ENCODE results near the gene AKAP13. TPM values are rescaled to one million over a fixed set of nuclear protein-coding genes. Genes with fewer than 3 reads are reported as not detected.
"Not testable (repeated sequence)": the region's sequence is repeated elsewhere in the genome, so short reads cannot be mapped to it uniquely, and the experiment has no call there.

Gene AKAP13
- polyA plus RNA-seq, 3 donors = 47.9 to 99.7 (median 92.6) TPM

DNA sequence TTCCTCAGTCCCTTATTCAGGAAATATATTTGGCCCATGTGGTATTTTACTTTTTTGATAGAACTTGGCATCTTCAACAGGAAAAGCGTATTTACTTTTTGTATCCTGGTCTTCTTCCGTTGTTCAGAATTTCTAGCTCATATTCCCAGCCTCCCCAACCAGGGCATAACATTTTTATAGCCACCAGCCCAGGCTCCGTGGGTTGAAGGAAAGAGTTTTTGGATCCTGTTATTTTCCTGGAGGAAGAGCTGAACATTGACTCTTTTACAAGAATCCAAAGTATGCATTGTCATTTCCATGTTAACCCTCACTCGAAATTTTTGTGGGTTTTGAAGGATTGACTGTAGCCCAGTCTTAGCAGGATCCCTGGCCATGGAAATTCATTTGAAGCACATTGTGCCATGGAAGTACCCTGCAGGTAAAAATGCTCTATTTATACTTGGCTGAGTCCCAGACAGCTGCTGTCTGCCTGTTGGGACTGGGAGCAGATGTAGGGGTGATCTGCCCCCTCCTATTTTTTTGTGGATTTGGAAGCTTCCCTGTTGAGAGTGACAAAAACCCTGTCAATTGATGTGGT lies 98.8 kb downstream of the AKAP13 start:
- no peak overlapping the region for H3K27ac ChIP-seq (ENCODE audit: low read depth in 1 of 2, low read length in 2 of 2)
- WGBS (ENCODE audit: insufficient coverage) = 0% methylated on average over 1 of the region's 4 CpGs
- no peak overlapping the region for H3K4me3 ChIP-seq (replicated peaks in 1 of 3; ENCODE audit: low read depth in 2 of 3, low read length in 3 of 3)
- intact Hi-C loops (cut with micrococcal nuclease) = loop anchor here in 1 of 2 donors (10.0 kb wide), 1 partner anchor 54 kb away; no protein-coding TSS in a partner anchor
- no peak overlapping the region for H2AFZ ChIP-seq (ENCODE audit: insufficient read depth, low read depth, low read length, poor library complexity, severe bottlenecking)
- peaks cover 8% of the 10 kb centered on the region for H4K20me1 ChIP-seq (ENCODE audit: insufficient read depth, low read length)
- H3K4me1 ChIP-seq (ENCODE audit: control insufficient read depth in 1 of 2, insufficient read depth in 2 of 2, low read length in 2 of 2) = peaks cover 20 to 26% of the 10 kb centered on the region in 2 donors
- H3K79me2 ChIP-seq (ENCODE audit: insufficient read depth, low read length) = peaks cover 15% of the 10 kb centered on the region
- H3K9me3 ChIP-seq (replicated peaks in 1 of 2; ENCODE audit: control insufficient read depth in 1 of 2, insufficient read depth in 1 of 2, low read length in 2 of 2) = no peaks in the 10 kb centered on the region
- Mint-ChIP-seq H3K36me3 (peaks cover 0 to 2% of the 10 kb centered on the region in 2 donors), H3K4me1 (peaks cover 48% of the 10 kb centered on the region), H3K27me3 (ENCODE audit: low read depth in 3 of 3) (peaks cover 0 to 4% (median 0%) of the 10 kb centered on the region in 3 donors), H3K27ac (no peak overlapping the region), H3K4me3 (no peak overlapping the region), H3K9me3 (no peaks in the 10 kb centered on the region)
- no peaks in the 10 kb centered on the region for H3K27me3 ChIP-seq (ENCODE audit: control insufficient read depth in 2 of 2, insufficient read depth in 2 of 2, low read length in 2 of 2)
- no peak overlapping the region for H3K9ac ChIP-seq (ENCODE audit: insufficient read depth, low read length, poor library complexity, severe bottlenecking)
- no peak for DNase-seq
- TF ChIP-seq, protein P1, sequence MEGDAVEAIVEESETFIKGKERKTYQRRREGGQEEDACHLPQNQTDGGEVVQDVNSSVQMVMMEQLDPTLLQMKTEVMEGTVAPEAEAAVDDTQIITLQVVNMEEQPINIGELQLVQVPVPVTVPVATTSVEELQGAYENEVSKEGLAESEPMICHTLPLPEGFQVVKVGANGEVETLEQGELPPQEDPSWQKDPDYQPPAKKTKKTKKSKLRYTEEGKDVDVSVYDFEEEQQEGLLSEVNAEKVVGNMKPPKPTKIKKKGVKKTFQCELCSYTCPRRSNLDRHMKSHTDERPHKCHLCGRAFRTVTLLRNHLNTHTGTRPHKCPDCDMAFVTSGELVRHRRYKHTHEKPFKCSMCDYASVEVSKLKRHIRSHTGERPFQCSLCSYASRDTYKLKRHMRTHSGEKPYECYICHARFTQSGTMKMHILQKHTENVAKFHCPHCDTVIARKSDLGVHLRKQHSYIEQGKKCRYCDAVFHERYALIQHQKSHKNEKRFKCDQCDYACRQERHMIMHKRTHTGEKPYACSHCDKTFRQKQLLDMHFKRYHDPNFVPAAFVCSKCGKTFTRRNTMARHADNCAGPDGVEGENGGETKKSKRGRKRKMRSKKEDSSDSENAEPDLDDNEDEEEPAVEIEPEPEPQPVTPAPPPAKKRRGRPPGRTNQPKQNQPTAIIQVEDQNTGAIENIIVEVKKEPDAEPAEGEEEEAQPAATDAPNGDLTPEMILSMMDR (IDR thresholded peaks at IDR 0.05) = no peak
- H3K36me3 ChIP-seq (replicated peaks in 1 of 2; ENCODE audit: control insufficient read depth in 1 of 2, insufficient read depth in 2 of 2, low read length in 2 of 2) = no peaks in the 10 kb centered on the region
- no peak overlapping the region for H3K4me2 ChIP-seq (replicated peaks; ENCODE audit: extremely low read depth, low read length, poor library complexity, severe bottlenecking)

- DNase-seq = no peak
- no peak overlapping the region for H3K4me3 ChIP-seq (replicated peaks in 1 of 3; ENCODE audit: low read depth in 2 of 3, low read length in 3 of 3)
- peaks cover 8% of the 10 kb centered on the region for H4K20me1 ChIP-seq (ENCODE audit: insufficient read depth, low read length)
- H3K79me2 ChIP-seq (ENCODE audit: insufficient read depth, low read length) = peaks cover 16% of the 10 kb centered on the region
- H2AFZ ChIP-seq (ENCODE audit: insufficient read depth, low read depth, low read length, poor library complexity, severe bottlenecking) = no peak overlapping the region
- H3K27me3 ChIP-seq (ENCODE audit: control insufficient read depth in 2 of 2, insufficient read depth in 2 of 2, low read length in 2 of 2) = no peaks in the 10 kb centered on the region
- no peak overlapping the region for H3K27ac ChIP-seq (ENCODE audit: low read depth in 1 of 2, low read length in 2 of 2)
- no peak overlapping the region for H3K9ac ChIP-seq (ENCODE audit: insufficient read depth, low read length, poor library complexity, severe bottlenecking)
- peaks cover 0 to 5% (median 0%) of the 10 kb centered on the region in 3 donors for H3K27me3 Mint-ChIP-seq (ENCODE audit: low read depth in 3 of 3)
- no peak overlapping the region for H3K4me3 Mint-ChIP-seq
- H3K4me1 ChIP-seq (ENCODE audit: control insufficient read depth in 1 of 2, insufficient read depth in 2 of 2, low read length in 2 of 2) = peaks cover 9 to 15% of the 10 kb centered on the region in 2 donors
- H3K36me3 ChIP-seq (replicated peaks in 1 of 2; ENCODE audit: control insufficient read depth in 1 of 2, insufficient read depth in 2 of 2, low read length in 2 of 2) = no peaks in the 10 kb centered on the region
- peaks cover 0 to 2% of the 10 kb centered on the region in 2 donors for H3K36me3 Mint-ChIP-seq
- no peak overlapping the region for H3K4me2 ChIP-seq (replicated peaks; ENCODE audit: extremely low read depth, low read length, poor library complexity, severe bottlenecking)
- intact Hi-C loops (cut with micrococcal nuclease) = loop anchor here in 1 of 2 donors (10.0 kb wide), 2 partner anchors 104 to 144 kb away; no protein-coding TSS in a partner anchor
- H3K9me3 ChIP-seq (replicated peaks in 1 of 2; ENCODE audit: control insufficient read depth in 1 of 2, insufficient read depth in 1 of 2, low read length in 2 of 2) = no peaks in the 10 kb centered on the region
- no CpG with 5 or more reads among the region's 6 CpGs for WGBS (ENCODE audit: insufficient coverage)
- TF ChIP-seq, protein P1 (IDR thresholded peaks at IDR 0.05) = no peak
- H3K4me1 Mint-ChIP-seq = peaks cover 38% of the 10 kb centered on the region
- H3K9me3 Mint-ChIP-seq = no peaks in the 10 kb centered on the region
- peak overlapping the region in 1 of 7 donors; percentile 33 for H3K27ac Mint-ChIP-seq
Observed at GRCh38 chr15:85480923-85481322, 100.5 kb downstream of the AKAP13 start.

DNA sequence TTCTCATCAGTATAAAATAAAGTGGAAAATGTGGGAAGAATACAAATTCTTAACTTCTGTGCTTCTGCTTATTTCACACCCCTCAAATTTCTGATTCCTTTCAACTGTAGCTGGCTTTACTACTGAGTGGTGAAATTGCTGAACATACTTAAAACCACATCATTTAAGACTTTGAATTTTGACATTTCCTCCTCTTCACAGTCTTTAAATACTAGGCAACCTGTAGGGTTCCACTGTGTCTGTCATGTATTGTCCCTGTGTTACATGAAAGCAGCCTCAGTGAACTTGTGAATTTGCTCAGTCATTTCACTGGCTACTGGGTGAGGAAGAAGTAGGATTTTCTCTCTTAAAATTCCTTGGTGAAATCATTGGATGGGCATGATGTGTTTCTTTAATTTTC lies 101.1 kb downstream of the AKAP13 start:
- not testable (repeated sequence) for H3K9me3 ChIP-seq (replicated peaks in 1 of 2; ENCODE audit: control insufficient read depth in 1 of 2, insufficient read depth in 1 of 2, low read length in 2 of 2); H3K9ac ChIP-seq (ENCODE audit: insufficient read depth, low read length, poor library complexity, severe bottlenecking); H3K9me3 Mint-ChIP-seq; H3K27me3 Mint-ChIP-seq (ENCODE audit: low read depth in 3 of 3); H3K4me3 ChIP-seq (replicated peaks in 1 of 3; ENCODE audit: low read depth in 2 of 3, low read length in 3 of 3); H3K4me2 ChIP-seq (replicated peaks; ENCODE audit: extremely low read depth, low read length, poor library complexity, severe bottlenecking); H4K20me1 ChIP-seq (ENCODE audit: insufficient read depth, low read length); H2AFZ ChIP-seq (ENCODE audit: insufficient read depth, low read depth, low read length, poor library complexity, severe bottlenecking); DNase-seq; H3K27ac ChIP-seq (ENCODE audit: low read depth in 1 of 2, low read length in 2 of 2); H3K27me3 ChIP-seq (ENCODE audit: control insufficient read depth in 2 of 2, insufficient read depth in 2 of 2, low read length in 2 of 2); H3K27ac Mint-ChIP-seq; H3K4me3 Mint-ChIP-seq; H3K36me3 Mint-ChIP-seq; H3K36me3 ChIP-seq (replicated peaks in 1 of 2; ENCODE audit: control insufficient read depth in 1 of 2, insufficient read depth in 2 of 2, low read length in 2 of 2)
- peaks cover 9 to 15% of the 10 kb centered on the region in 2 donors for H3K4me1 ChIP-seq (ENCODE audit: control insufficient read depth in 1 of 2, insufficient read depth in 2 of 2, low read length in 2 of 2)
- intact Hi-C loops (cut with micrococcal nuclease) = loop anchor here in 1 of 2 donors (10.0 kb wide), 2 partner anchors 103 to 143 kb away; no protein-coding TSS in a partner anchor
- peaks cover 21% of the 10 kb centered on the region for H3K79me2 ChIP-seq (ENCODE audit: insufficient read depth, low read length)
- peaks cover 39% of the 10 kb centered on the region for H3K4me1 Mint-ChIP-seq
